HG02642 (cell line): ENCODE data around the gene SIVA1.
"Not testable (repeated sequence)": the region's sequence is repeated elsewhere in the genome, so short reads cannot be mapped to it uniquely, and the experiment has no call there.

Experiments
- ATAC-seq: cut with Tn5 transposase; IDR thresholded peaks from one replicate; pipeline ENCODE4 v1.9.1; 2021; ENCODE audit warnings: mild to moderate bottlenecking; ENCODE audit not compliant: unreplicated experiment, poor library complexity

SIVA1 gene

DNA sequence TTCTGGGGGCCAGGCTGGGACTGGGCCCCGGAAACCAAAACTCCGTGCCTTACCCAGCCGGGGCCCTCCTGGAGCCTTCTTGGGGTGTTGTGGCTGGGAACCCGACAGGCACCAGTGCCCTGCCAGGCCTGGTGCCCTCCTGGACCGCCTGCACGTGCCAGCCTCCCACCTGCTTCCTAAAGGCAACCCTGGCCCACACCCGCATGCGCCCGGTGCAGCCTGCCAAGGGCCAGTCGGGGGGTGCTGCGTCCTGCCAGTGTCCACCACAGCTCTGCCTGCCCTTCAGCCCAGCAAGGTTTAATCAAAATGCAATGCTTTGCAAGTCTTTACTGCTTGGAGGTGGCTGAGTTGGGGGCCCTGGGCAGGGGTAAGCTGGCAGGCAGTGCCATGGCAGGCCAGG is 34.1 kb upstream of the SIVA1 start:
- no peak for ATAC-seq

DNA sequence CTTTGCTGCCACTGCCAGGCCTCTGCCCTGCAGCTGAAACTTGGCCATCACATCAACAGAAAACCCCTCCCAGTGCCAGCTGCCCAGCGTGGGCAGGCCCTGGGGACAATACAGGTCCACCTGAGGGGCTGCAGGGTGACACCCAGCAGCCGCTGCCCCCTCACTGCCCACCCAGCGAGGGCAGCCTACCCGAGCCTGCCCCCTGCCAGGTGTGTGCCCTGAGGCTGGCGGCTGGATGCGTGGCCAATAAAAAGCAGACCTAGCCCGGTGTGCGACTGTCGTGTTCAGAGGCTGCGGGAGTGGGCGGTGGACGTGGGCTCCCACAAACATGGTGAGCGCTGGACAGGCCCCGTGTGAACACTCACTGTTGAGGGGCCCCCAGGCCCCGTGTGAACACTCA is 33.6 kb upstream of the SIVA1 start:
- no peak for ATAC-seq

GRCh38 chr14:104721505-104722431 is 31.2 kb upstream of the SIVA1 start:
- no peak for ATAC-seq

GRCh38 chr14:104722938-104723650 is 29.9 kb upstream of the SIVA1 start:
- no peak for ATAC-seq

DNA sequence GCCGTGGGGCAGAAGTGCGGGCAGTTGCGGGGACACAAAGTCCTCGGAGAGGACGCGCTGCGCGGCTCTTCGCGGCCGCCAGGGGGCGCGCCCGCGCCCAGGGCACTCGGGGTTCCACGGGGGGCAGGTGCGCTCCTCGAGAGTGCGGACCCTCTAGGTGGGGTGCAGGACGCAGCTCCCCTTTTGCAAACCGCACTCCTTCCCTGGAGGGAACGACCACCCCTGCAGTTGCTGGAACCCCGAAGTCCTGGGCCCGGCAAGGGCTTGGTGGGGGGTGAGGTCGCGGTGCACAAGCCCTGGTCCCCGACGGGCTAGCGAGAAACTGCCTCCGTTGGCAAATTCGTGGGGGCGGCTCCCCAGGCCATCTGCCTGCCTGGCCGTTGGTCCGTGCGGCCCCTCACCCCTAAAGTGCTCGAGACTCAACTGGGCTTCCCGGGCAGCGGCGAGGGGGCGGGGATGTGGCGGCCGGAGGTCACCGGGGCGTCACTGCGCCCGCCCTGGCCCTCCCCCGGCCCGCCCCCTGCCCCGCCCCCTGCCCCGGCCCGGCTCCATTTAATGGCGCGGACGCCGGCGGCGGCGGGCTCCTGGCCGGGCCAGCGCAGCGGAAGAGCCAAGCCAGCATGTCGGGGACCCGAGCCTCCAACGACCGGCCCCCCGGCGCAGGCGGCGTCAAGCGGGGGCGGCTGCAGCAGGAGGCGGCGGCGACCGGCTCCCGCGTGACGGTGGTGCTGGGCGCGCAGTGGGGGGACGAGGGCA is 29.1 kb upstream of the SIVA1 start, which contains the start of gene ADSS1:
Gene ADSS1, plus strand, starts transcription at position 579 of the 756 bp plus-strand sequence. Its CDS starts 42 bp downstream, at position 621.
- peak; percentile 52 for ATAC-seq

- no peak for ATAC-seq
These were observed 28.5 kb upstream of the SIVA1 start for GRCh38 chr14:104724407-104724980.

DNA sequence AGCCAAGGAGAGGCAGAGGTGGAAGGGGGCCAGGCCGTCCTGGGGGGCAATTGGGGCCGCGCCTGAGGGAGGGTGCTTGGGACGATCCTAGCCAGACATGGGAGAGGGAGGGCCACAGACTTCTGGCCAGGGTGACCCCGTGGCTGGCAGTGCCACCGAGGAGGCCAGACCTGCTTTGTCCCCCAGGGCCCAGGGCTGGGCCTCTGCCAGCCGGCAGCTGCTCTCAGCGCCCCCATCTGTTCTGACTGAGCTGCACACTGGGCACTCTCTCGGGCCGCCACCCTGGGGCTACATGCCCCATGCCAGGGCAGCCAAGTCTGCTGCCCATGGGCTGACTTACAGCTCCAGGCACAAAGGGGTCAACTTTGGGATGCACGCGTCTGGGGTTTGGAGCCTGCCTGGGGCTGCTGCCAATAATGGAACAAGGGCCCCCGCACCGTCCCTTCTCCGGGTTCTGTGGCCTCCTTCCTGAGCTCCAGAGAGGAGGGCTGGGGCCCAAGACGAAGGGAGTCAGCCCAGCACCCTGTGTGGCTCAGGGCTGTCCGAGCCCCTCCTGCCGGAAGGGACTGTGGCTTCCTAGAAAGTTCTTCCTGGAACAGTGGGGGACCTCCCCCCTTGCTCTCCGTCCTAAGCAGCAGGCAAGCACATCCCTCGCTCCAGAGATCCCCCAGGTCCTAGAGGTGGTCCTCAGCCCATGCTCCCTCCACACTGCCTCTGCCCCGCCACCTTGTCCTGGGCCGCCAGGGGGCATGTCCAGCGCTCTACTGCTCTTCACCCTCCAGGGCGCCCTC is 27.8 kb upstream of the SIVA1 start:
- no peak for ATAC-seq

DNA sequence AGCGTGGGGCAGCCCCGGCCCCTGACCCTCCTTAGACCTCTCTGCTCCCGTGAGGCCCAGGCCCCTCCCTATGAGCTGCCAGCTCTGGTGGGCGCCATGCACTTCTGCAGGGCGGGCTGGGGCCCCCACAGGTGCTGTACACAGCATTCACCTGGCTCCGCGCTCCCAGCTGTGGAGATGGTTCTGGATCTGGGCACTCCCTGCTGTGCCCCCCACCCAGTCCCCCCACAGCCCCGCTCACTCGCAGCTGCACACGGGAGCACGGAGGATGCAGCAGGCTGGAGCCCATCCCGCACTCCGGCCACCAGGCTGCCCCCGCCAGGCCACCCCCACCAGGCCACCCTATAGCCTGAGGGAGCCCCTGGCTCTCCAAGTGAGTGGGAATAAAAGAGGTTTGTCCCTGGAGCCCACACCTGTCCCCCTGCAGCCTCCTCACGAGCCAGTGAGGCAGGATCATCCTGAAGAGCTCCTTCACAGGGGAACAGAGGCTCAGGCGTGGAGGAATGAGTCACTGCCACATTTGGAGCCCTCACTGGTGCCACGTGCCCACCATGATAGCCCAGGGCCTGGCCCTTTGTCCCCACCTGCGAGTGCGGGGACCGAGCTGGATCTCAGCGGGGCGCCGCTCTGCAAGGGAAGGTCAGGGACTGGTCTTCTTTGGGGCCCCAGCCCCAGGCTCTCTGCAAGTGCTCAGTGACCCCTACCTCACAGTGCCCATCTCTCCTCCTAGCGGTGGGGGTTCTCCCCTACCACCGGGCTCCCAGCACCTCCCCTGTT is 27.0 kb upstream of the SIVA1 start:
- no peak for ATAC-seq

DNA sequence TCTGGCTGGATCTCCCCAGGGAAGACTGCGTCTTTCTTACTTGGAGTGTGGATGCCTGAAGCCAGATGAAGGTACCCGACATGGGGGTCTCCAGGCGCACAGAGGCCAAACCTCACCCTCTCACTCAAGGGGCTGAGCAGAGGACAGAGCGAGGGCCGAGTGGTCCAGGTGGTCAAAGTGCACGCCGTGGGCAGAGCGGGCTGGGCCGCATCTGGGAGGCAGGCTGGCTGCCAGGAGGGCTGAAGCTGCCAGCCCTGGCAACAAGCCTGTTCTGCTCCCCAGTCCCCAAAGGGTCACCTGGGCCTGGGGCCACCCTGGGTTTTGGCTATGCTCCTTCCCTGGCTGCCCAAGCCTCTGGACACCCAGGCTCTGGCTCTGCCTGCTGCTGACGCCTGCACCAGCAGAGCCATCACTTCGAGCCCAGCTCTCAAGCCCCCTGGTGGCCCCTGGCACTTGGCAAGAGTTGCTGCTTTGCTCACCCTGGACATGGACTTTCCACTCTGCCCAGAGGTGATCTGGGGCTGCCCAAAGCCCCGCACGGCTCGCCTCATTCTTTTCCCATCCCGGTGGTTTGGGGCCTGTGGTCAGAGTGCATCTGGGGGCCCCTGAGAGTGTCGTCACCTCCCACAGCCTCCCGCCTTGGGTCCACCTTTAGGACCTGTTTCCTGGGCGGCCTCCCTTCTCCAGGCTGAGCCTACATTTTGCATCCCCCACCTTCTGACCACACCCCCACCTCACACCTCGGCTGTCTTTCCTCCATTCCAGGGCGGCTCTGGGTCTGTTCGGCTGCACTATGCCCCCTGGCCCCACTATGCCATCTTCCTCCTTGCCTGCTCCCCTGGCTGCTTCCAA is 26.1 kb upstream of the SIVA1 start:
- ATAC-seq: no peak

DNA sequence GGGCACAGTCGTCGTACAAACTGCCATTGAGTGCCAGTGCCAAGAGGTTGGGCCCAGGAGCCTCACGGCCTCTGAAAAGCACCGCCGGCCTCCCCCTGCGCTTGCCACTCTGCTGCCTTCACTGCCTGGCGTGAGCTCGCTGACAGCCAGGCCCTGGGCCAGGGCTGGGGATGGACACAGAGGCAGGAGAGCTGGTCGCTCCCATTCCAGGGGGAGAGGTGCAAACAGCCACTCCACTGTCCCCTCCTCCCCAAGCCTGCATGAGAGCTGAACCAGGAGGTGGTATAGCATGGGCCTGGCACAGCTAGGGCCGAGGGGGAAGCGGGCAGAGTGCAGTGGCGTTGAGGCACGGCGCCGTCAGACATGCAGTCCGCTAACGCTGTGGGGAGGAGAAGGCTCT is 24.3 kb upstream of the SIVA1 start:
- ATAC-seq: no peak

DNA sequence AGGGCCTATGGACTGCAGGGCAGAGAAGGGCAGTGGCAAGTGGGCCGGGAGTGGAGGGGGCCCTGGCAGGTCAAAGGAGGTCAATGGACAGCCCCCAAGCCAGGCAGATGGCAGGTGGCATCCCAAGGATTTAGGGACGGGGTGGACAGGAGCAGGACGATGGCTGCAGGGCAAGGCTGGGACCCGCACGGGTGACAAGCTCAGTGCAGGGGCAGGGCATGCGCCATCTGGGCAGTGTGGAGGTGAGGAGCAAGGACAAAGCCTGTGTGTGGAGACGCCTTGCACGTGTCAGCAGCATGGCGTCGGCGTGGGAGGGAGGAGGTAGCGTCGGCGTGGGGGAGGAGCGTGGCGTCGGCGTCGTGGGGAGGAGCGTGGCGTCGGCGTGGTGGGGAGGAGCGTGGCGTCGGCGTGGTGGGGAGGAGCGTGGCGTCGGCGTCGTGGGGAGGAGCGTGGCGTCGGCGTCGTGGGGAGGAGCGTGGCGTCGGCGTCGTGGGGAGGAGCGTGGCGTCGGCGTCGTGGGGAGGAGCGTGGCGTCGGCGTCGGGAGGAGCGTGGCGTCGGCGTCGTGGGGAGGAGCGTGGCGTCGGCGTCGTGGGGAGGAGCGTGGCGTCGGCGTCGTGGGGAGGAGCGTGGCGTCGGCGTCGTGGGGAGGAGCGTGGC is 23.6 kb upstream of the SIVA1 start:
- not testable (repeated sequence) for ATAC-seq

- no peak for ATAC-seq
These were observed 23.1 kb upstream of the SIVA1 start for GRCh38 chr14:104729835-104730181.

DNA sequence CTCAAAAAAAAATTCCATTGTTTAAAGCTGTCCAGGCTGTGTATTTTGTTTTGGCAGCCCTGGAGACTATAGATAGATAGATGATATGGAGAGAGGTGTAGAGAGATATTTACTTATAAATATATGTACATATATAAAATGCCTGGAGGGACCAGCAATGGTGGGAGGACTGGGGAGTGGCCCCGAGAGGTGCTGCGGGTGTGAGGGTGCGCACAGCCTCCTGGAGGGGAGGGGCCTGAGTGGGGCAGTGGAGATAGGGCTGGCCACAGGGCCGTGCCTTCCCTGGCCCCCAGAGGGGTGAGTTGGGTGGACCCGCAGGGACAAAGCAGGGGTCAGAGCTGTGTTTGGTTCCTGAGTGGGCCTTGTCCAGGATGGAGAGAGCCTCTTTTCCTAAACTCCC is 22.5 kb upstream of the SIVA1 start:
- no peak for ATAC-seq

DNA sequence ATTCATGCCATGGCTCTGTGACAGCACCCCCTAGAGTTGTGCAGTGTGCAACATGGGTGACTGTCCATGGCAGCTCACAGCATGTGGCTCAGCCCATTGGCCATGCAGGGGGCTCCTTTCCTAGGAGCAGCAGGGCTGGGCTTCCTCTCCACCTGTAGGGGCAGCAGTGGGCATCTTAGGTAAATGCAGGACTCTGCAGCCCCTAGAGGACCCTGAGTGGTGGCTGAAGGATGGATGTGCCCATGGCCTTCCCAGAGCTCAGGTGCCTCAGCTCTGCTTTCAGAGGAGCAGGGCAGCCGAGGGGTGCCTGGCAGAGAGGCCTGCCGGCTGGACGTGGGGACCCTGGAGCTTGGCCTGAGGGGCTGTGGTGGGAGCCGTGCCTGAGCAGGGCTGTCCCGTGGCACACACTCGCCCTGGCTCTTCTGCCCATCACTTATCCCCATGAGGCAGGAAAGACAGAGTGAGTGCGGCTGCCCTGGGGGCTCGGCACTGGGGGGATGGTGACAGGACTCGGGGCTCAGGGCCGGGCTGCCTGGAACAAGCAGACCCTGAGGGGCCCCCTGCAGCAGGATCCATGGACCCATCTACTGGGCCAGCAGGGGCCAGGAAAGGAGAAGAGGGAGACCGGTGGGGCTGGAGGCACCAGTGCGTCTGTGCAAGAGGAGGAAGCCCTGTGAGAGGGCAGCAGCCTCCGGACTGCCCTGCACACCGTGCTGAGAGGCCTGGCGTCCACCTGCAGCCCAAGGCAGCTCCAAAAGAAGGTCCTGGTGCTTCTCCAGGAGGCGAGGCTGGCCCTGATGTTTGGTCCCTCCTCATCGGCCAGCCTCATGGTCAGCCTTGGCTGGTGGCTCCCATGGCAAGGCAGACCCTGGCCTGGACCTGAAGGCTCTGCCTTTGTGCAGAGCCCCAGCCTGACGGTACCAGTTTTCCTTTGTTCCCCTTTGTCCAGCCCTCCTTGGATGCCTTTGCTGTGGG is 21.3 kb upstream of the SIVA1 start:
- no peak for ATAC-seq

GRCh38 chr14:104732355-104732804 is 20.6 kb upstream of the SIVA1 start:
- no peak for ATAC-seq

GRCh38 chr14:104732931-104733681 is 19.8 kb upstream of the SIVA1 start:
- no peak for ATAC-seq
